Posterior vena cava (tissue), 2 donors: ENCODE data around the gene NBPF3. TPM values are rescaled to one million over a fixed set of nuclear protein-coding genes. Genes with fewer than 3 reads are reported as not detected.

Experiments used
- DNase-seq: peaks from one replicate; pipeline ENCODE4 v3.0.0-alpha.2; 2020; ENCODE audit warnings: low spot score
- intact Hi-C, 2 donors: fragments of 100-400 bp; cut with DNase I; formaldehyde crosslinking; loops; one replicate each; pipeline versions ENCODE4 v1.14.1 to v1.14.2; 2022 to 2023
- total RNA-seq, 2 donors: library from RNA; stranded (reverse); fragmentation: NEBNext Ultra II Directional; extraction: Animal tissue kit (Norgen Biotek cat#: 25700); gene quantifications; one replicate each; pipeline ENCODE4 v1.2.1, GENCODE V29; 2021
- donor health status: DM: yes; HTN: yes; CAD: no.
- donor health status: DM: yes; HTN: yes; CAD: no.

NBPF3 gene
- total RNA-seq, 2 donors from 2014 or later, result 5.2 to 6.8 TPM

DNA sequence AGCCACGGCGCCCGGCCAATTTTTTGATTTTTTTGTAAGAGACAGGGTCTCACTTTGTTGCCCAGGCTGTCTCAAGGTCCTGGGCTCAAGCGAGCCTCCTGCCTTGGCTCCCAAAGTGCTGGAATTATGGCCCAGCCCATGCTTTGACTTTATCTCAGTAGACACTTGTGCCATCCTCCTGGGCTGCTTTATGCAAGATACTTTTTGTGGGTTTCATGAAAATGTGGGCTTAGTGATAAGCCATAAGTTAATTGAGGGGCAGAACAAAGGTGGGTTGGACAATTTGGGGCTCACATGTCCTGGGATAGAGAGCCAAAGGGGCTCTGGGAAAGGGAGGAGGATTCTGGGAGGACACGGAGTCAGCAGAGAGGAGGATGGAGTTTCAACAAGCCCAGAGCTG, 91.3 kb downstream of the NBPF3 start:
- no peak for DNase-seq
- intact Hi-C loops, result no loop called here

DNA sequence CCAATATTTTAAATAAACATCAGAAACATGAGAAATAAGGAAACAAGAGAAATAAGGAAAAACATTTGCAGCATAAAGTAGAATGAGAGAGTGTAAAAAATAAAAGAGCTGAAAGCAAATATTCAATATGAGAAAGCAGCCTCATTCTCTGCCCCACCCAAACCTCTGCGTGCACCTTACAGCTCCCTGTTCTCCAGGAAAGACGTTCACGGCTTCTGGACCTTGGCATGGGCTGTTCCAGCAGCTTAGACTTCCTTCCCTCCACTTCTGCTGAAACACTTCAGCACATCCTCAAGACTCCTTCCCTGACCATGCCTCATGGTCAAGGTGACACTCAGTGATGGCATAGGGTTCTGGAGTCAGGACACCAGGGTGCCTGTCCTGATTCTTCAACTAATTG, 92.6 kb downstream of the NBPF3 start:
- intact Hi-C loops, result no loop called here
- no peak for DNase-seq

DNA sequence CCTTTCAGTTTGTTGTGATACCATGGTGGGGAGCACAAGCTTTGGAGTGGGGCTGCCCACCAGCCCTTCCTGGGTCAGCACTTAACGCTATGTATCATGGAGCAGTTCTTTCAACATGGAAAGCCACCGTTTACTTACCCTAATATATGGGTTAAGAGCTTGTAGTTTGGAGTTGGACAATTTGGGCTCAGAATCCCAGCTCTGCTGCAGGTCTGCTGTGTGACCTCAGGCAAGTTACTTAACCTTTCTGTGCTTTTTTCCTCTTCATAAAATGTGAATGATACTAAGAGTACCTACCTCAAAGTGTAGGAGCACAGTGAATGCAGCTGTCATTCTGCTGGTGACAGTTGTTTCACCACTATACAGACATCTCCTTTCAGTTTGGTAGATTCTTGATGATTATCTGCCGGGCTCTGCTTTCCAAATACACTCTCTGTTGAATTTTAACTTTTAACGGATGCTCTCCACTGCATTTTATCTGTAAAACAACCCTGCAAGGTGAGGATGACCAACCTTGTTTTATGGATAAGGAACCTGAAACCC, 93.1 kb downstream of the NBPF3 start:
- no peak for DNase-seq
- intact Hi-C loops, result no loop called here

DNA sequence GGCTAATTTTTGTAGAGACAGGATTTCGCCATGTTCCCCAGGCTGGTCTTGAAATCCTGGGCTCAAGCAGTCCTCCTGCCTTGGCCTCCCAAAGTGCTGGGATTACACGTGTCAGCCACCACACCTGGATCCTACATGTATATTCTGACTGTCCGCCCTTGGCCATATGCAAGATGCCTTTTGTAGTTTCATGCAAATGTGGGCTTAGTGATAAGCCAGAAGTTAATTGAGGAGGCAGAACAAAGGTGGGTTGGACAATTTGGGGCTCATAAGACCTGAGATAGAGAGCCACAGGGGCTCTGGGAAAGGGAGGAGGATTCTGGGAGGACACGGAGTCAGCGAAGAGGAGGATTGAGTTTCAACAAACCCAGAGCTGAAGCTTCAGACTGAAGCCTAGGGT, 94.2 kb downstream of the NBPF3 start:
- DNase-seq, result no peak
- intact Hi-C loops, result no loop called here

Other genes starting within 250 kb of the NBPF3 start
- 100 to 1,000 TPM; 108 to 120 TPM for gene ECE1, start 149.7 kb upstream of the NBPF3 start, total RNA-seq
- gene ALPL, start 69.3 kb downstream of the NBPF3 start, total RNA-seq, result 10 to 100 TPM; 11.1 to 55.3 TPM
- gene RAP1GAP, start 229.2 kb downstream of the NBPF3 start, total RNA-seq, result 1 to 10 TPM in 1 of 2 donors, under 1 TPM in 1; 0.38 to 1.2 TPM